ENCODE data around the gene RFC1. TPM values are rescaled to one million over a fixed set of nuclear protein-coding genes. Genes with fewer than 3 reads are reported as not detected.
A peak's percentile ranks its signal among the peaks of the same experiment; 100 is the strongest.

Gene RFC1, protein sequence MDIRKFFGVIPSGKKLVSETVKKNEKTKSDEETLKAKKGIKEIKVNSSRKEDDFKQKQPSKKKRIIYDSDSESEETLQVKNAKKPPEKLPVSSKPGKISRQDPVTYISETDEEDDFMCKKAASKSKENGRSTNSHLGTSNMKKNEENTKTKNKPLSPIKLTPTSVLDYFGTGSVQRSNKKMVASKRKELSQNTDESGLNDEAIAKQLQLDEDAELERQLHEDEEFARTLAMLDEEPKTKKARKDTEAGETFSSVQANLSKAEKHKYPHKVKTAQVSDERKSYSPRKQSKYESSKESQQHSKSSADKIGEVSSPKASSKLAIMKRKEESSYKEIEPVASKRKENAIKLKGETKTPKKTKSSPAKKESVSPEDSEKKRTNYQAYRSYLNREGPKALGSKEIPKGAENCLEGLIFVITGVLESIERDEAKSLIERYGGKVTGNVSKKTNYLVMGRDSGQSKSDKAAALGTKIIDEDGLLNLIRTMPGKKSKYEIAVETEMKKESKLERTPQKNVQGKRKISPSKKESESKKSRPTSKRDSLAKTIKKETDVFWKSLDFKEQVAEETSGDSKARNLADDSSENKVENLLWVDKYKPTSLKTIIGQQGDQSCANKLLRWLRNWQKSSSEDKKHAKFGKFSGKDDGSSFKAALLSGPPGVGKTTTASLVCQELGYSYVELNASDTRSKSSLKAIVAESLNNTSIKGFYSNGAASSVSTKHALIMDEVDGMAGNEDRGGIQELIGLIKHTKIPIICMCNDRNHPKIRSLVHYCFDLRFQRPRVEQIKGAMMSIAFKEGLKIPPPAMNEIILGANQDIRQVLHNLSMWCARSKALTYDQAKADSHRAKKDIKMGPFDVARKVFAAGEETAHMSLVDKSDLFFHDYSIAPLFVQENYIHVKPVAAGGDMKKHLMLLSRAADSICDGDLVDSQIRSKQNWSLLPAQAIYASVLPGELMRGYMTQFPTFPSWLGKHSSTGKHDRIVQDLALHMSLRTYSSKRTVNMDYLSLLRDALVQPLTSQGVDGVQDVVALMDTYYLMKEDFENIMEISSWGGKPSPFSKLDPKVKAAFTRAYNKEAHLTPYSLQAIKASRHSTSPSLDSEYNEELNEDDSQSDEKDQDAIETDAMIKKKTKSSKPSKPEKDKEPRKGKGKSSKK
- polyA plus RNA-seq (17.3 and 20.7 TPM in 2 replicates), polyA minus RNA-seq (34.0 and 44.8 TPM in 2 replicates)

DNA sequence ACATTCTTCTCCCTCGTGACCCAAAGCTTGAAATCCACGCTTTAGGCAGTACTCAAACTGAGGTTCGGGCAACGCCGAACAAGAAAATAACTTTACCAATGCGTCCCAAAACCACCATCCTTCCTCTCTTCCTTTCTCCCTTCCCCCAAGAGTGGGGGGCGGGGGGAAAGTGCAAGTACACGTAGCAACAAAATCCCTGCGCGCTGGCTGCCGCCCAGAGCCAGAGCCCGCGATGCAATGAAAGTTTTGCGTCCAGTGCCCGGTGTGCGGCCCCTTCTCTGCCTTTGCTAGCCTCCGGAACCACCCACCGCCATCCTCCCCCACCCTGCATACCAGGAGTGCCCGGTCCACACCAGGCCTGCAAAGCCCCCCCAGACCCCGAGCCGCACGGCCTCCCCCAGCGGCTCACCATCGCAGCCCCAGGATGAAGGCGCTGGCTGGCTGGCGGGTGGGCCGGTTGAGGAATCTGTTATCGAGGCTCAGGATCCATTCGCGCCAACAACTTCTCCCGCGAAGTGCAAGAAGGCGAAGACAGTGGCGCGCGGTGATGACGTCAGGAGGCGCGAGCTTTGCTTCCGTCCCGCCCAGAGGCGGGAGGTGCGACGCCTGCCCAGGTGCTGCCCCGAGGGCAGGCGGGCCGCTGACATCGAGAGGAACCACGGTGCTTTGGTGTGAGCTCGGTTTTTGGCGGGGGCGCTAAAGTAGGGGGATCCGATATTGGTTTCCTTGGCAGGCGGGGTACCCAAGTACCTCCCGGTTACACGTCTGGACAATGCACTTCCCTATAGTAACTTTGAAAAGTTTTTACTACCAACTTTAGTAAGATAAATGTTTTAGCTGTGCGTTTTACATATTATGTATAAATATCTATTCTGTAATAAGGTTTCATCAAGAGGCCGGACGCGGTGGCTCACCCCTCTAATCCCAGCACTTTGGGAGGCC lies at the start of gene RFC1:
Gene RFC1, minus strand, starts transcription at position 533 of the 942 bp plus-strand sequence. Its CDS starts 121 bp downstream, at position 412.
- Histone ChIP-seq H3K36me3 (ENCODE audit: insufficient read depth, low read length) (no peaks in the 10 kb centered on the region), H3K27ac (ENCODE audit: low read length) (peak within 1 kb of the TSS; percentile 54), H2AFZ (ENCODE audit: low read depth, low read length) (peak within 1 kb of the TSS; percentile 96), H3K4me2 (ENCODE audit: low read length) (peak within 1 kb of the TSS; percentile 70), H3K4me3 (ENCODE audit: low read length) (peak within 1 kb of the TSS; percentile 96), H3K9me3 (ENCODE audit: low read length) (no peaks in the 10 kb centered on the region), H4K20me1 (ENCODE audit: insufficient read depth) (no peaks in the 10 kb centered on the region), H3K79me2 (replicated peaks; ENCODE audit: insufficient read depth, low read length) (peaks cover 44% of the 10 kb centered on the region), H3K9ac (ENCODE audit: low read length) (peak within 1 kb of the TSS; percentile 76), H3K27me3 (ENCODE audit: insufficient read depth, low read depth, low read length) (no peaks in the 10 kb centered on the region), H3F3A (ENCODE audit: insufficient read depth, low read length, poor library complexity, severe bottlenecking) (no peaks in the 10 kb centered on the region), H3K9me2 (ENCODE audit: insufficient read depth, low read length) (no peaks in the 10 kb centered on the region)
- peak; percentile 82 for TF ChIP-seq MXI1 (conservative IDR thresholded peaks at IDR 0.05; ENCODE audit: poor library complexity, severe bottlenecking)
- TF ChIP-seq, protein P1, sequence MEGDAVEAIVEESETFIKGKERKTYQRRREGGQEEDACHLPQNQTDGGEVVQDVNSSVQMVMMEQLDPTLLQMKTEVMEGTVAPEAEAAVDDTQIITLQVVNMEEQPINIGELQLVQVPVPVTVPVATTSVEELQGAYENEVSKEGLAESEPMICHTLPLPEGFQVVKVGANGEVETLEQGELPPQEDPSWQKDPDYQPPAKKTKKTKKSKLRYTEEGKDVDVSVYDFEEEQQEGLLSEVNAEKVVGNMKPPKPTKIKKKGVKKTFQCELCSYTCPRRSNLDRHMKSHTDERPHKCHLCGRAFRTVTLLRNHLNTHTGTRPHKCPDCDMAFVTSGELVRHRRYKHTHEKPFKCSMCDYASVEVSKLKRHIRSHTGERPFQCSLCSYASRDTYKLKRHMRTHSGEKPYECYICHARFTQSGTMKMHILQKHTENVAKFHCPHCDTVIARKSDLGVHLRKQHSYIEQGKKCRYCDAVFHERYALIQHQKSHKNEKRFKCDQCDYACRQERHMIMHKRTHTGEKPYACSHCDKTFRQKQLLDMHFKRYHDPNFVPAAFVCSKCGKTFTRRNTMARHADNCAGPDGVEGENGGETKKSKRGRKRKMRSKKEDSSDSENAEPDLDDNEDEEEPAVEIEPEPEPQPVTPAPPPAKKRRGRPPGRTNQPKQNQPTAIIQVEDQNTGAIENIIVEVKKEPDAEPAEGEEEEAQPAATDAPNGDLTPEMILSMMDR (IDR thresholded peaks at IDR 0.05; ENCODE audit: poor library complexity, severe bottlenecking) = no peak
- no peak for TF ChIP-seq SMC3 (conservative IDR thresholded peaks at IDR 0.05; ENCODE audit: poor library complexity)
- TF ChIP-seq TAF1 (IDR thresholded peaks at IDR 0.05; ENCODE audit: low read depth) = no peak
- no peak for TF ChIP-seq EZH2 (IDR thresholded peaks at IDR 0.05; ENCODE audit: borderline replicate concordance, insufficient read depth, low read length, poor library complexity, severe bottlenecking)
- peak; percentile 87 for TF ChIP-seq POLR2AphosphoS5 (IDR thresholded peaks at IDR 0.05)
- TF ChIP-seq, protein P2, sequence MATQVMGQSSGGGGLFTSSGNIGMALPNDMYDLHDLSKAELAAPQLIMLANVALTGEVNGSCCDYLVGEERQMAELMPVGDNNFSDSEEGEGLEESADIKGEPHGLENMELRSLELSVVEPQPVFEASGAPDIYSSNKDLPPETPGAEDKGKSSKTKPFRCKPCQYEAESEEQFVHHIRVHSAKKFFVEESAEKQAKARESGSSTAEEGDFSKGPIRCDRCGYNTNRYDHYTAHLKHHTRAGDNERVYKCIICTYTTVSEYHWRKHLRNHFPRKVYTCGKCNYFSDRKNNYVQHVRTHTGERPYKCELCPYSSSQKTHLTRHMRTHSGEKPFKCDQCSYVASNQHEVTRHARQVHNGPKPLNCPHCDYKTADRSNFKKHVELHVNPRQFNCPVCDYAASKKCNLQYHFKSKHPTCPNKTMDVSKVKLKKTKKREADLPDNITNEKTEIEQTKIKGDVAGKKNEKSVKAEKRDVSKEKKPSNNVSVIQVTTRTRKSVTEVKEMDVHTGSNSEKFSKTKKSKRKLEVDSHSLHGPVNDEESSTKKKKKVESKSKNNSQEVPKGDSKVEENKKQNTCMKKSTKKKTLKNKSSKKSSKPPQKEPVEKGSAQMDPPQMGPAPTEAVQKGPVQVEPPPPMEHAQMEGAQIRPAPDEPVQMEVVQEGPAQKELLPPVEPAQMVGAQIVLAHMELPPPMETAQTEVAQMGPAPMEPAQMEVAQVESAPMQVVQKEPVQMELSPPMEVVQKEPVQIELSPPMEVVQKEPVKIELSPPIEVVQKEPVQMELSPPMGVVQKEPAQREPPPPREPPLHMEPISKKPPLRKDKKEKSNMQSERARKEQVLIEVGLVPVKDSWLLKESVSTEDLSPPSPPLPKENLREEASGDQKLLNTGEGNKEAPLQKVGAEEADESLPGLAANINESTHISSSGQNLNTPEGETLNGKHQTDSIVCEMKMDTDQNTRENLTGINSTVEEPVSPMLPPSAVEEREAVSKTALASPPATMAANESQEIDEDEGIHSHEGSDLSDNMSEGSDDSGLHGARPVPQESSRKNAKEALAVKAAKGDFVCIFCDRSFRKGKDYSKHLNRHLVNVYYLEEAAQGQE (IDR thresholded peaks at IDR 0.05; ENCODE audit: borderline replicate concordance) = peak; percentile 39
- TF ChIP-seq RAD21 (conservative IDR thresholded peaks at IDR 0.05) = peak; percentile 25
- peak; percentile 40 for TF ChIP-seq EP300 (conservative IDR thresholded peaks at IDR 0.05; ENCODE audit: poor library complexity, severe bottlenecking)

Data from neural cell (in vitro differentiated cells).